Measurements from ENCODE around the gene PLEKHA1. TPM values are rescaled to one million over a fixed set of nuclear protein-coding genes. Genes with fewer than 3 reads are reported as not detected.

The PLEKHA1 gene
- total RNA-seq, 1 donor = 45.4 TPM

GRCh38 chr10:122419876-122420623, 45.5 kb downstream of the PLEKHA1 start:
- no peaks in the 10 kb centered on the region for H3K27me3 ChIP-seq (ENCODE audit: insufficient read depth, low read length)
- no peaks in the 10 kb centered on the region for H3K9me3 ChIP-seq (ENCODE audit: low read depth, low read length)
- H3K4me3 ChIP-seq (ENCODE audit: low read length) = no peak overlapping the region
- peaks cover 43% of the 10 kb centered on the region for H3K4me1 ChIP-seq (ENCODE audit: insufficient read depth, low read length)

- H3K9me3 ChIP-seq (ENCODE audit: low read depth, low read length) = no peaks in the 10 kb centered on the region
- peaks cover 43% of the 10 kb centered on the region for H3K4me1 ChIP-seq (ENCODE audit: insufficient read depth, low read length)
- H3K4me3 ChIP-seq (ENCODE audit: low read length) = no peak overlapping the region
- no peaks in the 10 kb centered on the region for H3K27me3 ChIP-seq (ENCODE audit: insufficient read depth, low read length)
Observed at GRCh38 chr10:122420624-122421007, 46.1 kb downstream of the PLEKHA1 start.

GRCh38 chr10:122421054-122421625, 46.6 kb downstream of the PLEKHA1 start:
- Histone ChIP-seq H3K9me3 (ENCODE audit: low read depth, low read length) (no peaks in the 10 kb centered on the region), H3K4me1 (ENCODE audit: insufficient read depth, low read length) (peaks cover 39% of the 10 kb centered on the region), H3K27me3 (ENCODE audit: insufficient read depth, low read length) (no peaks in the 10 kb centered on the region), H3K4me3 (ENCODE audit: low read length) (no peak overlapping the region)

GRCh38 chr10:122421742-122422141, 47.2 kb downstream of the PLEKHA1 start:
- no peaks in the 10 kb centered on the region for H3K27me3 ChIP-seq (ENCODE audit: insufficient read depth, low read length)
- H3K4me3 ChIP-seq (ENCODE audit: low read length) = no peak overlapping the region
- H3K9me3 ChIP-seq (ENCODE audit: low read depth, low read length) = no peaks in the 10 kb centered on the region
- peaks cover 33% of the 10 kb centered on the region for H3K4me1 ChIP-seq (ENCODE audit: insufficient read depth, low read length)

- no peak overlapping the region for H3K4me3 ChIP-seq (ENCODE audit: low read length)
- no peaks in the 10 kb centered on the region for H3K27me3 ChIP-seq (ENCODE audit: insufficient read depth, low read length)
- H3K4me1 ChIP-seq (ENCODE audit: insufficient read depth, low read length) = peaks cover 26% of the 10 kb centered on the region
- H3K9me3 ChIP-seq (ENCODE audit: low read depth, low read length) = no peaks in the 10 kb centered on the region
Observed at GRCh38 chr10:122422266-122422989, 47.9 kb downstream of the PLEKHA1 start.

GRCh38 chr10:122424059-122424458, 49.6 kb downstream of the PLEKHA1 start:
- no peak overlapping the region for H3K4me3 ChIP-seq (ENCODE audit: low read length)
- peaks cover 23% of the 10 kb centered on the region for H3K4me1 ChIP-seq (ENCODE audit: insufficient read depth, low read length)
- H3K9me3 ChIP-seq (ENCODE audit: low read depth, low read length) = no peaks in the 10 kb centered on the region

GRCh38 chr10:122426829-122427228, 52.3 kb downstream of the PLEKHA1 start:
- Histone ChIP-seq H3K4me3 (ENCODE audit: low read length) (no peak overlapping the region), H3K9me3 (ENCODE audit: low read depth, low read length) (no peaks in the 10 kb centered on the region), H3K27me3 (ENCODE audit: insufficient read depth, low read length) (no peaks in the 10 kb centered on the region), H3K4me1 (ENCODE audit: insufficient read depth, low read length) (peaks cover 10% of the 10 kb centered on the region)

More at GRCh38 chr10:122424059-122424458, 49.6 kb downstream of the PLEKHA1 start:
- H3K27me3 ChIP-seq (ENCODE audit: insufficient read depth, low read length) = no peaks in the 10 kb centered on the region

GRCh38 chr10:122427280-122427679, 52.8 kb downstream of the PLEKHA1 start:
- Histone ChIP-seq H3K27me3 (ENCODE audit: insufficient read depth, low read length) (no peaks in the 10 kb centered on the region), H3K4me3 (ENCODE audit: low read length) (no peak overlapping the region), H3K4me1 (ENCODE audit: insufficient read depth, low read length) (peaks cover 6% of the 10 kb centered on the region), H3K9me3 (ENCODE audit: low read depth, low read length) (no peaks in the 10 kb centered on the region)

- H3K4me3 ChIP-seq (ENCODE audit: low read length) = no peak overlapping the region
- H3K9me3 ChIP-seq (ENCODE audit: low read depth, low read length) = no peaks in the 10 kb centered on the region
- no peaks in the 10 kb centered on the region for H3K27me3 ChIP-seq (ENCODE audit: insufficient read depth, low read length)
- H3K4me1 ChIP-seq (ENCODE audit: insufficient read depth, low read length) = no peaks in the 10 kb centered on the region
Observed at GRCh38 chr10:122435212-122435827, 60.8 kb downstream of the PLEKHA1 start.

- no peak overlapping the region for H3K4me3 ChIP-seq (ENCODE audit: low read length)
- peaks cover 4% of the 10 kb centered on the region for H3K27me3 ChIP-seq (ENCODE audit: insufficient read depth, low read length)
- H3K4me1 ChIP-seq (ENCODE audit: insufficient read depth, low read length) = no peaks in the 10 kb centered on the region
- no peaks in the 10 kb centered on the region for H3K9me3 ChIP-seq (ENCODE audit: low read depth, low read length)
Observed at GRCh38 chr10:122441961-122442360, 67.5 kb downstream of the PLEKHA1 start.

- no peaks in the 10 kb centered on the region for H3K9me3 ChIP-seq (ENCODE audit: low read depth, low read length)
- peaks cover 9% of the 10 kb centered on the region for H3K27me3 ChIP-seq (ENCODE audit: insufficient read depth, low read length)
- H3K4me3 ChIP-seq (ENCODE audit: low read length) = no peak overlapping the region
- H3K4me1 ChIP-seq (ENCODE audit: insufficient read depth, low read length) = no peaks in the 10 kb centered on the region
Observed at GRCh38 chr10:122445469-122445868, 71.0 kb downstream of the PLEKHA1 start.

- Histone ChIP-seq H3K4me1 (ENCODE audit: insufficient read depth, low read length) (no peaks in the 10 kb centered on the region), H3K27me3 (ENCODE audit: insufficient read depth, low read length) (peaks cover 9% of the 10 kb centered on the region), H3K4me3 (ENCODE audit: low read length) (no peak overlapping the region)
Observed at GRCh38 chr10:122445904-122446303, 71.4 kb downstream of the PLEKHA1 start.

GRCh38 chr10:122446668-122447423, 72.3 kb downstream of the PLEKHA1 start:
- H3K4me1 ChIP-seq (ENCODE audit: insufficient read depth, low read length) = no peaks in the 10 kb centered on the region
- peaks cover 9% of the 10 kb centered on the region for H3K27me3 ChIP-seq (ENCODE audit: insufficient read depth, low read length)
- no peak overlapping the region for H3K4me3 ChIP-seq (ENCODE audit: low read length)

More at GRCh38 chr10:122445904-122446303, 71.4 kb downstream of the PLEKHA1 start:
- no peaks in the 10 kb centered on the region for H3K9me3 ChIP-seq (ENCODE audit: low read depth, low read length)

GRCh38 chr10:122448600-122448999, 74.1 kb downstream of the PLEKHA1 start:
- Histone ChIP-seq H3K9me3 (ENCODE audit: low read depth, low read length) (no peaks in the 10 kb centered on the region), H3K27me3 (ENCODE audit: insufficient read depth, low read length) (peaks cover 16% of the 10 kb centered on the region)

More at GRCh38 chr10:122446668-122447423, 72.3 kb downstream of the PLEKHA1 start:
- H3K9me3 ChIP-seq (ENCODE audit: low read depth, low read length) = no peaks in the 10 kb centered on the region

More at GRCh38 chr10:122448600-122448999, 74.1 kb downstream of the PLEKHA1 start:
- Histone ChIP-seq H3K4me1 (ENCODE audit: insufficient read depth, low read length) (no peaks in the 10 kb centered on the region), H3K4me3 (ENCODE audit: low read length) (no peak overlapping the region)

All from mononuclear cell (primary cell).